Occipital lobe (tissue), 2 donors: ENCODE measurements around the gene RPLP2. TPM values are rescaled to one million over a fixed set of nuclear protein-coding genes. Genes with fewer than 3 reads are reported as not detected.
A peak's percentile ranks its signal among the peaks of the same experiment; 100 is the strongest.

ENCODE experiments used
- DNase-seq: peaks from one replicate; lab custom pipeline; 2025; lab: John Stamatoyannopoulos, UW
- total RNA-seq: library from RNA; depleted of rRNA; stranded (reverse); fragments of >200 nt; gene quantifications from one replicate; pipeline ENCODE4 v1.2.3, GENCODE V29; 2014

RPLP2 gene
- total RNA-seq, 1 donor from 2014 or later: 227 TPM

DNA sequence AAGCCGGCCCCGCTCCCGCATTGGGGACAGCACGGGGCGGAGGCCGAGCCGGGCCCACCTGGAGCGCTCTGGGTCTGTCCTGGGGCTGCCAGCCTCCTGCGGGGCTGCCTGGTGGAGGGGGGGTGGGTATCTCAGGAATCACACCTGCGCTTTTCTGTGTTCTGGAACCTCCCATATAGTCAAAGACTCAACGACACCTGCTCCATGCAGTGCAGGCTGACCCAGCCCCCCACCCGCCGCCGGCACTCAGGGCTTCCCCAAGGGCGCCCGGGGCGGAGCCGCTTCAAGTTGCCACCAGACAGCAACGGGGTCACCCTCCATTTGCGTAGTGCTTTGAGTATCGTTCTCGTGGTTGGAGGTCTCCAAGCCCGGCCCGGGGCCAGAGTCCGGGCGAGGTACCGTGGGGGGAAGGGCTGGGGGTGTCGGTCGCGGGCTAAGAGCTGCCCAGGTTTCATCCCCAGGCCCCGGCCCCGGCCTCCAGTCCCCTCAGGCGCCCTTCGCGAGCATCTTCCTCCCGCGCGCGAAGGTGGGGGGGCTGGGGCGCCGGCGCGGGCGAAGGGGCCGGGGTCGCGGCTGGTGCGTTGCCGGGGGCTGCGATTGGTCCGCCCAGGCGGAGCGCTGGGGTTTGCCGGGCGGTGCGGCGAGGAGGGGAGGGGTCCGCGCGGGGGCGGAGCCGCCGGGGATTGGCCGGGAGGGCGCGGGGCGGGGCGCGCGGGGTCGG lies 39.5 kb downstream of the RPLP2 start:
- no peak for DNase-seq

DNA sequence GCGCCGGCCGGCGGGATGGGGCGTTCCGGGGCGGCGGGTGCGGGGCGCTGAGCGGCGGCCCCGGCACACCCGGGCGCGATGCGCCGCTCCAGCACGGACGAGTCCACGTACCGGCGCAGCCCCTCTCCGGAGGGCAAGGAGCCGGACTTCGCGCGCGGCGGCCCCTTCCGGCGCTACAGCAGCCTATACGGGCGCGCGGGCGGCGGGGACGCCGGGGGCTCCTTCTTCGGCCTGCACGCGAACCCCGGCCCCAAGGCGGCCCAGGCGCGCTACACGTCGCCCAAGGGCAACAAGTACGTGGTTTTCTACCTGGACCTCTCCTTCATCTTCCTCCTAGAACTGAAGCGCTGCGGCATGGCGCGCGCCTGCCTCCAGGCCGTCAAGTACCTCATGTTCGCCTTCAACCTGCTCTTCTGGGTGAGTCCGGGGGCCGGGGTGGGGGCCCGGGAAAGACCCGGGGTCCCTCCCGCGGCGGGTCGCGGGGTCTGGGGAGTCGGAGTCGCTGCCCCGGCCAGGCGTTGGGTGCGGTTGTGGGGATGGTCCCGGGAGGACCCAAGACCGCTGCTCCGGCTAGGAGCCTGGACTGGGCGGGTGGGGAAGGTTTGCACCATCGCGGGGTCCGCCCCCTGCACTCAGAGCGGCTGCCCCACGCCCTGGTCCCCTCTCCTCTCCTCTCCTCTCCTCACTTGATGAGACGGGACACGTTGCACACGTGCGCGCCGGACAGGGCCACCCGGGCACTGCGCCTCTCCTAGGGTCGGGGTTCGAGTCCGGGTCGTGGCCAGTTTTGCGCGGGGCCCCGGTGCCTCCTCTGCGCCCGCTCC lies 40.4 kb downstream of the RPLP2 start:
- no peak for DNase-seq

DNA sequence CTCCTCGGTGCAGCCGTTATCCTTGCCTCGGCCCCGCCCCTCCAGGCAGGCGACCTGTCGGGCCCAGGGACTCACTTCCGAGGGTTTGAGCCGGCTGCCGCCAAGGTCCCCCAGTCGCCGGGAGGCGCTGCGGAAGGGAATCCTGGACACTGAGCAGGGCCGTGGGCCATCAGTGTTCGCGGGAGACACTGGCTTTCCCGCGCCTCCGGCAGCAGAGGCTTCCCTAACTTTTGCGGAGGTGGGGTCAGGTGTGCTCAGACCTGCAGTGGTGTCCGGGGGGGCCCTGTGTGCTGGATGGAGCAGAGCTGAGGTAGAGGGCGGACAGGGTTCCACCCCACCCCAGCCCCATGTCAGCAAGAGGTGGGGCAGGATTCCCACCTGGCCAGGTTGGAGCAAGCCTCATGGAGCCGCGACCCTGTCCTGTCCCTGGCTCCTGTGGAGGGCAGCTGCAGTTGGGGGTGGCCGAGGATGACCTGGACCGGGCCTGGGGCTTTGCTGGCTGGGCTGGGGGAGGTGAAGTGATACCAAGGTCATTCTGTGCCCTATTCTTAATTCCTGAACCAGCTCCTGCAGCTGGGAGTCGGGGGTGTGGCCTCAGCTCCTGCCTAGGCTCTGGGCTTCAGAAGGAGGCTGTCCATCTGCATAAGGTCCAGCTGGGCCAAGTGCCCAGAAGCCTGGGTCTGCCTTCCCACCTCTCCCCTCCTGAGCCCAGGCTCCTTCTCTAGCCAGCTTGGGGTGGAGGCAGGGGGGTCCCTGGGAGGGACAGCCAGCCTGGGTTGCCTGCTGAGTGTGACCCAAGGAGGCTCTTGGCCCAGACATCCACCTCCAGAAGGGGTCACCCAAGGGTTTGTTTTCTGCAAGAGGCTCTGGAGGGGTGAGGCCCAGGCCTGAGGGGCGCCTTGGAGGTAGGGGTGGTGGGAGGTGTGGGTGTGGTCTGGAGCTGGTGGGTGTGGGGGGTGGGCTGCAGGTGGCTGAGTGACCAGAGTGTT lies 41.3 kb downstream of the RPLP2 start:
- DNase-seq: no peak

DNA sequence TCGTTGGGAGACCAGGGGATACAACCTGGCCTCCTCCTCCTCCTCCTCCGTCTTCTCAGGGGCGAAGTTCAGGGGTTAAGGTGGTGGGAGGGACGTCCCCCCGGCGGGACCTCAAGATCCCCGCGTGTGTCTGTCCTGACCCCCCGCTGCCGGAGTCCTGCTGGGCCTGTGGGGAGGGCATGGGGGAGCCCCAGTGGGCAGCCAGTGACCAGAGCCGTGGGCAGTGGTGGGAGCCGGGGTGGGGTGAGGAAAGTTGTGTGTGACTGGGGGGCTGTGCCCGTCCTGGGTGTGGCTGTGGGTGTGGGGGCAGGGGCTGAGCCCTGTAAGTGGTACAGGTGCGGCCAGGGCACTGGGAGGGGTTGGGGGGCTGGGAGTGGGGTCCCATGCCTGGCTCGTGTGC lies 43.0 kb downstream of the RPLP2 start:
- no peak for DNase-seq

DNA sequence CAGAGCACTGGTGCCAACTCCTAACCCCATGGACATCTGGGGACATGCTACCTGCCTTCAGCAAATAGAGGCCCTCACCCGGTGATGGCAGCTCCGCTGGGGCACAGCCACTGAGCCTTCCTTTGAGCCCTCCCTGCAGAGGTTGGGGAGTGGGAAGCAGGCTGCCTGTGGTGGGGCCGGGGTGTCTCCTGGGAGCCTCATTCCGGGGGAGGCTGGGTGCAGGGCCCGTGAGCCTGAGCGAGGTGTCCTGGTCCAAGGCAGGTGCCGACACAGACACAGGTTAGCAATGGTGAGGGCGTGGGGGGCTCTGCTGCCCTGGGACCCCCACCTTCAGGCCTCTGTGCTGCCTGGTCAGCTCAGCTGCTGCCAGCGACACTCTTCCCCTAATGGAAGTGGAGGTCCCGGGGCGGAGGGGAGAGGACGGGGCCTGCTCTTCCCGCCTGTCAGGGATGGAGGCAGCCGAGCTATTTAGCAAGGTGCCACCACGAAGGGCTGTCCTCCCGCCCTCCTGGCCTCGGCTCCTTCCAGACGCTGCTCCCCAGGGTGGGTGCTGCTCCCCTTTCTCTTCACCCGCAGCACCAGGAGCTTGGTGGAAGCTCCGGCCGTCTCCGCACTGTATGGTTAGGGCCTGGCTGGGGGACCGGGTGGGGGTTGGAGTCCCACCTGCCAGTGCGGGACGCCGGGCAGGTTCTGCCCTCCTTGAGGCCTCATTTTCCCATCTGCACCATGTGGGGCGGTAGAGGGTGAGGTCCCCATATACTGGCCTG lies 44.1 kb downstream of the RPLP2 start:
- no peak for DNase-seq

DNA sequence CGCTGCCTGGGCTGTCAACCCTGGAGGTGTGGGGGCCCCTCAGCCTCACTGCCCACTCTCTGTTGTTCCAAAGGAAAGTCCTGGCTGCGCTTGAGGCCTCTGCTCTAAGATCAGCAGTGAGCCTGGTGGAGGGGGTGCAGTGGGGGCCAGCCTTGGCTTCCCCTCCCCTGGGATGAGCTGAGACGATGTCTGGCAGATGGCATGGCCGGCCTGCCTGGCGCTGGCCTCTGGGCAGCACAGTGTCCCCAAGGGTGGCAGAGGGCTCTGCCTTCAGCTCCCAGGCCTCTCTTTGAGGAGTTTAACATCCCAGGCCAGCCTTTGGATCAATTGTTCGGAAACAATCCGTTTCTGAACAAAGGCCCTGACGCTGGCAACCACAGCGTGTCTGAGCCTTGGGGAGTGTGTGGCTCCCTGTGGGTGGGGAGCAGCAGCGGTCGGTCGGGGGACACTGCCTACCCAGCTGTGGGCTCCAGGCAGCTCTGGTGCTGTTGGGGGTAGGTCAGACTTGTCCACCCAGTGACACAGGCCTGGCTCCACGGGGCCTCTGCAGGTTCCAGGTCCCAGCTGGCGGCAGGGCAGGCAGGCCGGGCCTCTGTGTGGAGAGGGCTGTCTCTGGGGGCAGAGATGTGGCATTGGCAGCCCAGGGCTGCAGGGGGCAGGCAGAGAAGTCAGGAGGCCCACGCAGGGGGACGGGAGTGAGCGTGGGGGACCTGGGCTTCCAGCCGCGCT lies 45.0 kb downstream of the RPLP2 start:
- DNase-seq: no peak

DNA sequence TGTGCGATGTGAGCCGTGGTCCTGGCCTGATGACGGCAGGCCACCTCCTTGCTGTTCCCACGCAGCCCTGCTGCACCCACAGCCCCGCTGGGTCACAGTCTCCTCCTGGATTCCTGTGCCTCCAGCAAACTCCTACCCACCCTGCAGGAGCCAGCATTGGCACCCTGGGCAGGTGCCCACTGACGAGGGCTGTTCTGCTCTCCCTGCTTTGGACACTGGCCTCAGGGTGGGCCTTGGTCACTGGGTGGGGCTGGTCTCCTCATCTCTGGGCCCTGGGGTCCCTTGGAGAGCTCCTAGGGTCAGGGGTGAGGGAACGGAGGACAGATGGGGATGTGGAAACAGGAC lies 45.5 kb downstream of the RPLP2 start:
- no peak for DNase-seq

DNA sequence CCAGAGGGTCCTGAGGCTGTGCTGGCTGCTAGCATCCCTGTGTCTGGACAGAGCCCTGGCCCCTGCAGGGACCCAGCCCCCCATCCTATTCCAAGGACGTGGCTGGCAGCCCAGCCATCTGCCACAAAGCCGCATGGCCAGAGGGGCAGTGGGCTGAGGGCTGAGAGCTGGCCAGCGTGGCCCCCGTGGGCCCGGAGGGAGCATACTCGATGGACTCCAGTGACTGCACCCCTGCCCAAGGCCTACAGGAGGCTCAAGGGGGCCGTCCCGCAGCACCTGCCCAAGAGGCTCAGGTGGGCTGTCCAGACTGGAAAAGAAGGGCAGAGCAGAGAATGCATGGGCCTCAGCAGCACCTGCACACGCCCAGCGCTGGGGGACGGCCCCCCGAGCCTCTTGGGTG lies 46.0 kb downstream of the RPLP2 start:
- no peak for DNase-seq

DNA sequence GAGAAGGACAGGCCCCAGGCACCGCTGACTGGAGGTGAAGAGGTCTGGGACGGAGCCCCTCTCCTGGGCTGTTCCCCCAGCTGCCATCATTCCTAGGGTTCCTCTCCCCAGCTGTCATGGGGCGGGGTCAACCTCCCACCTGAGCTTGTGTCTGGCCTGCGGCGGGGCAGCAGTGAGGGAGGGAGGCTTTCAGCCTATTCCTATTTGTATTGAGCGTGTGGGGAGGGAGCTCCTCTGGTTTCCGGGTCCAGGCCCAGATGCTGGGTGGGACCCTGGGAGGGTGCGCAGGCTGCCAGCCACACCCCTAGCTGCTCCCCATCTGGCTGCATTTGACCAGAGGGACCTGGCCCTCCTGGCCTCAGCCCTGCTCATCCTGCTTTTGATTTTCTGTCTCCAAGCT lies 46.6 kb downstream of the RPLP2 start:
- DNase-seq: no peak

DNA sequence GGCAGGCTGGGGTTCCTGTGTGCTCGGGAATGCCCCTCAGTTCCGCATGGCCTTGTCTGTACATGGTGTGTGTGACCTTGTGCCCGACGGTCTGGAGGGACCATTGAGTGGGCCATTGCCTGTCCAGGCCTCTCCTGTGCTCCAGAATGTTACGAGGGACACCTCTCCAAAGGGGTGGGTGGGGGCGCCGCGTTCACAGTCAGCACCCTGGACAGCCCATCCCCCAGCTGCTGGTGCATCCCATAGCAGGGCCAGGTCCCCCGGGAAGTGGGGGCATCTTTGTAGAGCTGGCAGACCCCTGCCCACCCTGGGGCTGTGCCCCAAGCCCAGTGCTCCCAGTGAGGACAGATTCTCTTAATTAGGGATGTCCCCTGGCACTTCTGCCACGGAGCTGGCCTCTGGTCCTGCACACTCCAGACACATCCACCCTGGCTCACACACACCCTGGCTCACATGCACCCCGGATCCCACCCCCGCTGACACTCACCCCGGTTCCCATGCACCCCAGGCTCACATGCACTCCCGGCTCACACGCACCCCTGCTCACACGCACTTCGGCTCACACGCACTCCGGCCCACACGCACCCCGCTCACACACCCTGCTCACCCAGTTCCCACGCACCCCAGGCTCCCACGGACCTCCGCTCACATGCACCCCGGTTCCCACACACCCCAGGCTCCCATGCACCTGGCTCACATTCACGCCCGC lies 48.4 kb downstream of the RPLP2 start:
- no peak for DNase-seq

DNA sequence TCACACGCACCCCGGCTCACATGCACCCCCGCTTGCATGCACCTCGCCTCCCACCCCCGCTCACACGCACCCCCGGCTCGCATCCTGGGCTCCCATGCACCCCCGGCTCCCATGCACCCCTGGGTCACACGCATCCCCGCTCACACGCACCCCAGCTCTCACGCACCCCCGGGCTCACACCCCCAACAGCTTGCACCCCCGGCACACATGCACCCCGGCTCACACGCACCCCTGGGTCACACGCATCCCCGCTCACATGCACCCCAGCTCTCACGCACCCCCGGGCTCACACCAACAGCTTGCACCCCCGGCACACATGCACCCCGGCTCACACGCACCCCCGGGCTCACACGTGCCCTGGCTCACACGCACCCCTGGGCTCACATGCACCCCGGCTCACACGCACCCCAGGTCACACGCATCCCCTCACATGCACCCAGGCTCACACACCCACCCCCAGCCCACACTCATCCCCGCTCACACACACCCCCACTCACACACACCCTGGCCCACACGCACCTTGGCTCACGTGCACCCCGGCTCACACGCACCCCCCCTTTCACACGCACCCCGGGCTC lies 49.1 kb downstream of the RPLP2 start:
- no peak for DNase-seq

DNA sequence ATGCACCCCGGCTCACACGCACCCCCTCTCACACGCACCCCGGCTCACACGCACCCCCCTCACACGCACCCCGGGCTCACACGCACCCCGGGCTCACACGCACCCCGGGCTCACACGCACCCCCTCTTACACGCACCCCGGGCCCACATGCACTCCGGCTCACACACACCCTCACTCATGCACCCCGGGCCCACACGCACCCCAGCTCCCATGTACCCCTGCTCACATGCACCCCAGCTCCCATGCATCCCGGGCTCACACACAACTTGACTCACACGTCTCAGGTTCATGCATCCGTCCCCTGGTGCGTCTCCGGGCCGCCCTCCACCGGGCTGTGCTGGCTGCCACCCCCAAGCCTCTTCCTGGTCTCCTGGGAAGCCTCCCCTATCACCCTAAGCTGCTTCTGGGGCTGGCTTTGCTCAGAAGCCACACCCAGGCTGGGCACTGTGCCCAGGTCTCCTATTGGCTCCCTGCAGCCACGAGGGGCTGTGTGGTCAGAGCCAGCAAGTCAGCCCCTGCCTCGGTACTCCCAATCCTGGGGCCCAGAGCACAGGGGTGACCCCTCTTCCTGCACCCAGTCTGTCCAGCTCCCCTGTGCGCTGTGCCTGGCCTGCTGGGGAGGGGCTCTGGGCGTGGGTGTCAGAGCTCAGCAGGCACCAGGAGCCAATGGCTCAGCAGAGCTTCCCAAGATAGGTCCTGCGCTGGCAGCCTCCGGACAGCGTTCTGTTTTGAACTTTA lies 49.8 kb downstream of the RPLP2 start:
- peak; percentile 71 for DNase-seq

DNA sequence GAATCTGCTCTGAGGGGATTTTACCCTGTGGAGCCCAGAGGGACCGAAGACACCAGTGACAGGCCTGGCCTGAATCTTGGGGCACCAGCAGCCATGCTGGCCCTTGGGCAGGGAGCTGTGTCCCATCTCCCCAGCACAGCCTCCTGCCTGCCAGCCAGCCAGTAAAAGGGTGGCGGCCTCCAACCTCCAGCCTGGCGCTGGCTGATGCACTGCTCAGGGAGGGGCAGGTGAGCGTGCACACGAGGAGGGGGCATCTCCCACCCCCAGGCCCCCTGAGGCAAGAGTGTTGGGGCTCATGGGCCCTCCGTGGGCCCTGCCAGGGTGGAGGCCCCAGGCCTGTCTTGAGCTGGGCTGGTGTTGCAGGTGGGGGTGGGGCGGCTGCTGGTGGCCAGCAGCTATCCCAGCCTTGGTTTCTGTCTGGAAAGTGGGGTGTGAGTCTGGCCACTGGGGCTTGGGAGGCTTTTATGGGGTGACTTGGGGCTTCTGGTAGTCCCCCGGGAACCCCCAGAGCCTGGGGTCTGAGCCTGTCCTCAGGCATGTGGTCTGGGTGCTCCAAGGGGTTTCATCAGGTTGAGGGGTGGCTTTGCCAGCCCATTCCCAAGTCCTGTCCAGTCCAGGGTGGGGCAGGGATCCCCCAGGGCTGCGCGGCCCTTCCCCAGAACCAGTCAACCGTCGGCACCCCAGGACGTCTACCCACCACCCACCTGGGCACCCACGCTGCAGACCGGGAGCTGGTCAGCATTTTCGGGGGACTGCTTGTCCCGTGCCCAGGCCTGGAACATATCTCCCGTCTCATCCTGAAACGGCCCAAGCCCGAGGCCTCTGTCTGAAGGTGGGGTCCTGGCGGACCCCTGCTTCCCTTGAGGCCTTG lies 50.7 kb downstream of the RPLP2 start:
- no peak for DNase-seq

DNA sequence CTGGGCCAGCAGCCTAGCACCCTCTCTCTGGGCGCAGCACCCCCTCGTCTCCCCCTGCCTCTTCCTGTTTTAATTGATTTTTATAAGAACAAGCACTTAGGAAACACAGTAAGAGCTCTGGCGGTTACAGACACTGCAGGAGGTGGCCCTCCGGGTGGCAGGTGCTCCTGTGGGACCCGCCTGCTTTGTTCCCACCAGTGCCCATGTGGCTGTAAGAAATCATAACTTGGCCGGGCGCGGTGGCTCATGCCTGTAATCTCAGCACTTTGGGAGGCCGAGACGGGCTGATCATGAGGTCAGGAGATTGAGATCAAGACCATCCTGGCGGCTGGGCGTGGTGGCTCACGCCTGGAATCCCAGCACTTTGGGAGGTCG lies 51.3 kb downstream of the RPLP2 start:
- DNase-seq: no peak

DNA sequence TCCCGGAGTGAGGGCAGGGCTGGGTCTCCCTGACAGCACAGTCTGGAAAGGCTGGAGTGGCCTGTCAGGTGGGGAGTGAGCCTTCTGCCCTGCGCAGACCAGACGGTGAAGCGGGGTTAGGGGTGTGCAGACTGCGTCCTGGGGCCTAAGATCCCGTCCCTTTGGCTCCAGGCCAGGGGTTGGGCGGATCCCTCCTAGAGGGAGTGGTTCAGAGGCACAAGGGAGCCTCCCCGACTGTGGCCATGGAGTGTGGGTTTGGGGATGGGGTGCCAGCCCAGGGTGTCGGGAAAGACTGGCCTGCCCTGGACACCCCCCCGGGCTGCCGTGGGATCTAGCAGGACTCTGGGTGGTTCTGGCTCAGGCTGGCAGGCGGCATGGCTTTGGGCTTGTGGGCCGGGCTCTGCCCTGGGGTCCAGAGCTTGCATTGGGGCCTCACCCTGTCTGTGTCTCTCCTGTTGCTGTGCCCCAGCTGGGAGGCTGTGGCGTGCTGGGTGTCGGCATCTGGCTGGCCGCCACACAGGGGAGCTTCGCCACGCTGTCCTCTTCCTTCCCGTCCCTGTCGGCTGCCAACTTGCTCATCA lies 52.4 kb downstream of the RPLP2 start:
- DNase-seq: no peak
